BLaER1 (cell line): ENCODE measurements around the gene JAKMIP1.
"Not testable (repeated sequence)": the region's sequence is repeated elsewhere in the genome, so short reads cannot be mapped to it uniquely, and the experiment has no call there.

ENCODE experiments used
- H3K27ac ChIP-seq: shearing (Covaris generic); formaldehyde crosslinking; 2 replicates; pipeline ENCODE4 v1.8.1; 2022
- H3K27me3 ChIP-seq: shearing (Covaris generic); formaldehyde crosslinking; 2 replicates; pipeline ENCODE4 v1.8.1; 2022
- H3K36me3 ChIP-seq: shearing (Covaris generic); formaldehyde crosslinking; 2 replicates; pipeline ENCODE4 v1.8.1; 2022
- H3K4me1 ChIP-seq: shearing (Covaris generic); formaldehyde crosslinking; 2 replicates; pipeline ENCODE4 v1.8.1; 2022
- H3K4me2 ChIP-seq: shearing (Covaris generic); formaldehyde crosslinking; 2 replicates; pipeline ENCODE4 v1.8.1; 2022
- H3K4me3 ChIP-seq: shearing (Covaris generic); formaldehyde crosslinking; 2 replicates; pipeline ENCODE4 v1.8.1; 2022
- H3K9ac ChIP-seq: shearing (Covaris generic); formaldehyde crosslinking; 2 replicates; pipeline ENCODE4 v1.8.1; 2022
- H3K9me3 ChIP-seq: shearing (Covaris generic); formaldehyde crosslinking; 2 replicates; pipeline ENCODE4 v1.8.1; 2022
- H4K20me1 ChIP-seq: shearing (Covaris generic); formaldehyde crosslinking; 2 replicates; pipeline ENCODE4 v1.8.1; 2022
- Cebpa-rat ChIP-seq: shearing (Covaris generic); IDR thresholded peaks from 2 replicates; pipeline ENCODE4 v1.8.1; 2022

Gene JAKMIP1

DNA sequence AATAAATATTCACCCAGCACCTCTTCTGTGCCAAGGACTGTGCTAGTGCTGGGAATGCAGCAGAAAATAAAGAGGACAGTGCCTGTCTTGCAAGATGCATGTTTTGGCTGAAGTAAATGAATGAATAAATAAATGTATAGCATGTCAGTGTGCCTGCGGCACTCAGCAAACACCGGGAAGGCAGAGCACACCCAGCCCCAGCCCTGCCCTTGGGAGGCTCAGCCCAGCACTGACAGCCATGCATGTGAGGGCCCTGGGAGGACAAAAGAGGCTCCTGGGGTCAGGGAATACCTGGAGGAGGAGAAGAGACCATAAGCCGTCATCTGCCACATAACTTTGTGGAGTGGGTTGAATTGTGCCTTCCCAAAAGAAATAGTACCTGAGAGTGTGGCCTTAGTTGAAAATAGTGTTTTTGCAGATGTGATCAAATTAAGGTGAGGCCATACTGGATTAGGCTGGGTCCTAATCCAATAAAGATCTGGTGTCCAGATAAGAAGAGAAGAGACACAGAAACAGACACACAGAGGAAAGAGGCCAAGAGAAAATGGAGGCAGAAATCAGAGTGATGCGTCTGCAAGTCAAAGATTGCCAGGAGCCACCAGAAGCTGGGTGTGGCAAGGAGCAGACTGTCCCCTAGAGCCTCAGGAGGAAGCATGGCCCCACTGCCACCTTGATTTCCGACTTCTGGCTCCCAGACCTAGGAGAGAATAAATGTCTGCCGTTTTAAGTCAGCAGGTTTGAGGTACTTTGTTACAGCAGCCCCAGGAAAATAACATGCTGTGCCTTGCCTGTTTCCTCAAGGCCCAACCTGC, 198.5 kb downstream of the JAKMIP1 start:
- H4K20me1 ChIP-seq = no peaks in the 10 kb centered on the region
- no peak for TF ChIP-seq Cebpa-rat
- no peak overlapping the region for H3K4me3 ChIP-seq
- H3K4me1 ChIP-seq = peaks cover 56% of the 10 kb centered on the region
- H3K4me2 ChIP-seq = no peak overlapping the region
- H3K27me3 ChIP-seq = peaks cover 6% of the 10 kb centered on the region; the same call in 1 of the 2 replicates
- no peak overlapping the region for H3K27ac ChIP-seq
- H3K36me3 ChIP-seq = no peaks in the 10 kb centered on the region
- no peak overlapping the region for H3K9ac ChIP-seq
- no peaks in the 10 kb centered on the region for H3K9me3 ChIP-seq

DNA sequence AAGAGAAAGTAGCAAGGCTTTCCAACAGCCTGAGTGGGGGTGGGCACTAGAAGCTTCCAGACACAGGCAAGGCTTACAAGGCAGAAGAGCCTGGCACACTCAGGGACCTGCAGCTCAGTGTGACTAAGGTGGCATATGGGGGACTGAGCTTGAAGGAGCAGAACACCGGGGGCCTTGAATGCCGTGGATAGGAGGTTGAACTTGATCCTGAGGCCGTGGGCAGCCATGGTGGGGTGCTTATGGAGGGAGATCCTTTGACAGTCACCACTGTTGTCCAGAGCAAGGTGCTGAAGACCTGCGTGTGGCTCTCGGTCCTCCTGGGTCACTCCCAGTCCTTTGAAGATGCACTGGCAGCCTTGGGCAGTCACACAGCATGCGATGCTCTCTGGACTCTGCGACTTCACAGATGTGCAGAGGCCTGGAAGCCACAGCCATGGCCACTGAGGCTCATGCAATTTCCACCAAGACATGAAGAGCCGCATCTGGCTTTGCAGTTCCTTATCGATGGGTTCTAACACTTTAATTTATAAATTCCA, 200.5 kb downstream of the JAKMIP1 start:
- Histone ChIP-seq H4K20me1 (no peaks in the 10 kb centered on the region), H3K27me3 (no peaks in the 10 kb centered on the region), H3K4me2 (peak overlapping the region; percentile 72), H3K9me3 (no peaks in the 10 kb centered on the region), H3K4me1 (peaks cover 66% of the 10 kb centered on the region), H3K36me3 (no peaks in the 10 kb centered on the region), H3K4me3 (no peak overlapping the region), H3K9ac (no peak overlapping the region), H3K27ac (no peak overlapping the region)
- no peak for TF ChIP-seq Cebpa-rat

DNA sequence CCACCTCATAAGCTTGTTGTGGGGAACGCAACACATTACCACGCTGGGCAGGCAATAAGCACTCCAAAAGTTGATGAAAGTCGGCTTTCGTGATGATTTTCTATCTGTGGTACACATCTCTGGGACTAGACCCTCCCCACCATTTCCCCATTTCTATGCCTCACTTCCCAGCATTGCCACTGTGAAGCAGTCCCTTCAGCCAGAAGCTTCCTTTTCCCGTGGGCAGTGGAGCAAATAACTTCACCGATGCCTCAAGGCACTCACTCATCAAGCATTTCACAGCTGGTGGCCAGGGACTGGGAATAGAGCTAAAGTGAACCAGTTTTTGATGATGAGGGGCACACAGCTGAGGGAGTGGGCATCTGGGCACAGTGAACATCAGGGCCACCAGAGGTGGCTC, 201.0 kb downstream of the JAKMIP1 start:
- peak overlapping the region; percentile 72 for H3K4me2 ChIP-seq
- H3K4me1 ChIP-seq = peaks cover 70% of the 10 kb centered on the region
- H4K20me1 ChIP-seq = no peaks in the 10 kb centered on the region
- H3K27ac ChIP-seq = 0 out of 2 replicates have a peak overlapping the region, but pooled peaks have one; percentile 11
- TF ChIP-seq Cebpa-rat = no peak
- no peaks in the 10 kb centered on the region for H3K27me3 ChIP-seq
- H3K36me3 ChIP-seq = no peaks in the 10 kb centered on the region
- no peaks in the 10 kb centered on the region for H3K9me3 ChIP-seq
- H3K4me3 ChIP-seq = no peak overlapping the region
- H3K9ac ChIP-seq = no peak overlapping the region

DNA sequence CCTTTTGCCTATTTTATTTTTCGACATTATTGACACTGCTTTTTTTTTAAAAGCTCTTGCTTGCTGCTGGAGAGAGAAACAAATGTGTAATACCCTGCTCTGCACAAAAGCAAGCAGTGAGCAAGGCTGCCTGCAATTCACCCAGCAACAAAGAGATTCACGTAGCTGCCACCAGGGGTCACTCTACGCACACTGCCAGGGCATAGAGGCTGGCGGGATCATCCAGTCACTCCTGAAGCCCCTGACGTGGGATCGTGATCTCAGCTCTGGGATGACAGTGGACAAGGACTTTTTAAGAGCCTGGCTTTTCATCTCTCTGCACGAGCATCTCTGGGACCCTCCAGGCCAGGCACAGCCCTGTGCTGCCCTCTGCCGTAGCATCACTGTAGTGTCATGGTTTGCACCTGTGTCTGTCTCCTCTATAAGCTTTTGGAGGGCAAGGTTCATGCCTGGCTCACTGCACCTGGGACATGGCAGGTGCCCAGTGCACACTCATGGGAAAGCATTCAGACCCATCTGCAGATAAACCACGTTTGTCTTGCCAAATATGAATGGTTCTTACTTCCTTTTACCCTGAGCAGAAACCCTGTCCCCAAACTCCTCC, 201.9 kb downstream of the JAKMIP1 start:
- Histone ChIP-seq H4K20me1 (no peaks in the 10 kb centered on the region), H3K36me3 (no peaks in the 10 kb centered on the region), H3K4me1 (peaks cover 79% of the 10 kb centered on the region), H3K27me3 (no peaks in the 10 kb centered on the region), H3K9ac (no peak overlapping the region), H3K9me3 (no peaks in the 10 kb centered on the region), H3K27ac (no peak overlapping the region), H3K4me3 (no peak overlapping the region), H3K4me2 (peak overlapping the region; percentile 72)
- TF ChIP-seq Cebpa-rat = no peak

DNA sequence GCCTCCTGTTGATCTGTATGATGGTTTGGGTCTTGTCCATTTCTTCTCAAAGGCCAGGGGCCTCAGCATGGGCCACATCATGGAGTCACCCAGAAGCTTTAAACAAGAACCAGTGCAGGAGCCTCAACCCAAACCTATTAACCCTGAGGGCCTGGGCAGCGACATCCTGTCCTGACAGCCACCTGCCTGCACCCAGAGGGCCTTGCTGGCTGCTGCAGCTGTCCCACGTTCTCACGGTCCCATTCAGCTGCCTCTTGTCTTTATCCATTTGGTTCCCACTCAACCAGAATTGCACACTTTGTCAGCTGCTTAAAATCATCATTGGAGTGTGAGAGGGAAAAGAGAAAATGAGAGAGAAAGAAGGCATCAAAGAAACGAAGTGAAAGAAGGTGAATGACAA, 203.7 kb downstream of the JAKMIP1 start:
- H3K27ac ChIP-seq = 0 out of 2 replicates have a peak overlapping the region, but pooled peaks have one; percentile 4
- no peaks in the 10 kb centered on the region for H3K27me3 ChIP-seq
- H4K20me1 ChIP-seq = no peaks in the 10 kb centered on the region
- H3K9me3 ChIP-seq = no peaks in the 10 kb centered on the region
- TF ChIP-seq Cebpa-rat = no peak
- H3K4me2 ChIP-seq = peak overlapping the region; percentile 74
- H3K4me3 ChIP-seq = no peak overlapping the region
- H3K9ac ChIP-seq = no peak overlapping the region
- no peaks in the 10 kb centered on the region for H3K36me3 ChIP-seq
- H3K4me1 ChIP-seq = peaks cover 97% of the 10 kb centered on the region

DNA sequence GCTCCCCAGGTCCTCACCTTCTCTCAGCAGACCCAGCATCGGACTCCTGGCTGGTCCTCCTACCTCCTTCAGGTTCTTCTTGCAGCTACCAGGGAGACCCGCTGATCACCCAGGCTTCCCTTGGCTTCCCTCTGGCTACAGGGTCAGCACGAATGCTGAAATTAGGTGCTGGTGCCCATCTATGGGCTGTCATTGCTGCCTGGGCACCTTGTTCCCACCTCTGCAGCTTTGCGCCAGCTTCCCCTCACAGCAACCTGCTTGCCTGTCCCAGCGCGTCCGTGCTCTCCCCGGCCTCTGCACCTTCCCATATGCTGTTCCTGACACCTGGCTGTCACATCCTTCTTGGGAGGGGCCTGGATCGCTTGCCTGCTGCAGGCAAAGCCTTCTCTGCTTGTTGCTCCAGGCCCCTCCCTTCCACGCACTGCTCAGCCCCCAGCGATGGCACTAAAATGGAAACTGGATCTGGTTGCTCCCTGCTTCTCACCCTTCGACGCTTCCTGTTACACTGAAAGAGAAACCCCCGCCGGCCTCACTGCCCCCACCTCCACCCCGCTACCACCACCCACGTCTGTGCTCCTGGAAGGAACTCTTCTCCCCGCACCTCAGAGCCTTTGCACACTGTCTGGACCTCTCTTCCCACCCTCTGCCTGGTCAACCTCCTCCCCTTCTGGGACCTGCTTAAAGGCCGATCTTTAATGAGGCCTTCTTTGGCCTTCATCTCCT, 204.3 kb downstream of the JAKMIP1 start:
- H3K4me2 ChIP-seq = peak overlapping the region; percentile 74

DNA sequence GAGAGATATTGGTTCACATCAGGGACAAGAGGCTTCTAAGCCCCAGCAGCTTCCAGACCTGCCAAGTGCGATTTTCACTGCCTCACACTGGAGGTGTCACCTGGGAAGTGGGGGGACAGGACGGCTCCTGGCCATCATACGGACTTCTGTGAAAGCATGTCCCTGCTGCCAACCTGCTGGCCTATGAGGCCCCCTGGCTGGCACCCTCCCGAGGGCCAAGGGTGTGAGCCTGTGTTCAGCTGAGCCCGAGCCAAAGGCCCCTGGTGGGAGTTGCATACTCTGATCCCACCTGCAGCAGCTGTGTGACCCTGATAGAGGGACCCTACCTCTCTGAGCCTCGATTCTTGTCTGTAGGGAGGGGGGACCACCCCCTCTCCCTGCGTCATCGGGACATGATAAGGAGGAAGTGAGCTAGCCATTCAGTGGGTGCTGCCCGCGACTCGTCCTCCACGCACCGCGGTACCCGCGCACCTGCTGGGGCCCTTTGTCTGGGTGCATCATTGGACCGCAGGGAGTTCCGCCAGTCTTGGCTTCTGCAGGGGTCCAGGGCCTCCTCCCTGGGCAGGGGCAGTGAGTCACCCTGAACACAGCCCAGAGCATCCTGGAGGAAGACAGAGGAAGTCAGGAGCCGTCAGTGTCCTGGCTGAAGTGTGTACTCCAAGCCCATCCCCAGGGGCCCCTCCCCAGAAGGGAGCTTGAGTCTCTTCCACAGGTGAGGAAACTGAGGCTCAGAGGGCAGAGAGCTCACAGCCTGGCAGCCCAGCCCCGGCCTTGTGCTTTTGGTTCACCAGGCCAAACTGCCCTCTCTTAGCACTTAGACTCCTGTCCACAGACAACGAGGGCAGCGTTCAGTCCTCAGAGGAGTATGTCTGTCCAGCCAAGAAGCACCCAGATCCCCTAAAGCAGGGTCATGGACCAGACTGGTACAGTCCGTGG, 206.2 kb downstream of the JAKMIP1 start:
- peak overlapping the region; percentile 74 for H3K4me2 ChIP-seq
- peaks cover 94% of the 10 kb centered on the region for H3K4me1 ChIP-seq
- no peaks in the 10 kb centered on the region for H3K27me3 ChIP-seq
- no peak overlapping the region for H3K4me3 ChIP-seq
- no peak for TF ChIP-seq Cebpa-rat
- no peaks in the 10 kb centered on the region for H3K36me3 ChIP-seq
- no peaks in the 10 kb centered on the region for H3K9me3 ChIP-seq
- no peak overlapping the region for H3K9ac ChIP-seq
- no peak overlapping the region for H3K27ac ChIP-seq
- no peaks in the 10 kb centered on the region for H4K20me1 ChIP-seq

More for the DNA sequence above, 204.3 kb downstream of the JAKMIP1 start:
- Histone ChIP-seq H3K9me3 (no peaks in the 10 kb centered on the region), H3K4me3 (no peak overlapping the region), H3K27me3 (no peaks in the 10 kb centered on the region), H3K9ac (no peak overlapping the region), H3K36me3 (no peaks in the 10 kb centered on the region), H4K20me1 (no peaks in the 10 kb centered on the region), H3K4me1 (peaks cover 97% of the 10 kb centered on the region), H3K27ac (peak overlapping the region; percentile 4; the same call in 1 of the 2 replicates)
- TF ChIP-seq Cebpa-rat = no peak

DNA sequence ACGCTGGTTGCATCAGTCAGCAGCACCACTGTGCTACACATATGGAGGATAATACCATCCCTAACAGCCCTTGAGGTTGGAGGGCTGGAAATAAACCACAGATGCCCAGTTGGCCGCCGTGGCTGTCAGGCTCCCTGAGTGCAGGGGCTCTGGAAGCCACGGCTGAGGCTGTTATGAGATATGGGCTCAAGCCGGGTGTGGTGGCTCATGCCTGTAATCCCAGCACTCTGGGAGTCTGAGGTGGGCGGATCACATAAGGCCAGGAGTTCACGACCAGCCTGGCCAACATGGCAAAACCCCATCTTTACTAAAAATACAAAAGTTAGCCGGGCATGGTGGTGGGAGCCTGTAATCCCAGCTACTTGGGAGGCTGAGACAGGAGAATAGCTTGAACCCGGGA, 207.0 kb downstream of the JAKMIP1 start:
- H3K9me3 ChIP-seq, H3K27me3 ChIP-seq, H4K20me1 ChIP-seq, H3K36me3 ChIP-seq, H3K9ac ChIP-seq, H3K4me3 ChIP-seq: not testable (repeated sequence)
- Histone ChIP-seq H3K4me2 (peak overlapping the region; percentile 74), H3K27ac (peak overlapping the region; percentile 18; the same call in 1 of the 2 replicates), H3K4me1 (peaks cover 86% of the 10 kb centered on the region)

DNA sequence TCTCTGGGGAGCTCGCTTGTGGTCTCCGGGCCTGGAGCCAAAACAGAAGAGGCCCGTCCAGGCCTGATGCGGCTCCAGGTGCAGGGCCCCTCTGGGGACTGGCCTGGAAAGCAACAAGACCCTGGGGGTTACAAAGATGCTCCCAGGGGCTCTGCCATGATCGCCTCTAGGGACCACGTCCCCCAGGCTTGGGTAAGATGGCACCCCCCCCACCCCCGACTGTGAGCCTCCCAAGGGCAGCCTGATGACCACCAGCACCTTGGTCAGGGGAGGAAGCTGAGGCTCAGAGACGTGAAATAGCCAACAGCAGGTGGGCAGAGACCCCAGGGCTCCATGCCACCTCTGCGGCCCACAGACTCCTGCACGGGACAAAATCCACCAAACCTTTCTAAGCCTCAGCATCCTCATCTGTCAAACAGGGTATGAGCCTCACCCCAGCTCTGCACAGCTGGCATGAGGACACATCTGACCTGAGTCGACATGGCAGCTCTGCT, 207.5 kb downstream of the JAKMIP1 start:
- Histone ChIP-seq H3K27me3 (no peaks in the 10 kb centered on the region), H3K27ac (peak overlapping the region; percentile 18; the same call in 1 of the 2 replicates), H3K4me2 (peak overlapping the region; percentile 74), H3K9me3 (no peaks in the 10 kb centered on the region), H3K4me1 (peaks cover 81% of the 10 kb centered on the region), H4K20me1 (no peaks in the 10 kb centered on the region), H3K36me3 (no peaks in the 10 kb centered on the region), H3K4me3 (no peak overlapping the region), H3K9ac (no peak overlapping the region)
- no peak for TF ChIP-seq Cebpa-rat
